Smooth muscle cell (in vitro differentiated cells): ENCODE data around the gene EGFR. TPM values are rescaled to one million over a fixed set of nuclear protein-coding genes. Genes with fewer than 3 reads are reported as not detected.
A peak's percentile ranks its signal among the peaks of the same experiment; 100 is the strongest.

Source experiments
- DNase-seq: peaks from one replicate; lab custom pipeline; 2025; ENCODE audit not compliant: unreplicated experiment; lab: John Stamatoyannopoulos, UW
- H2AFZ ChIP-seq: fragments of 200-600 bp; sonication (generic); 2 replicates; pipeline ENCODE4 v1.6.0; 2016; ENCODE audit warnings: antibody characterized with exemption, low read depth, mild to moderate bottlenecking
- H3F3A ChIP-seq: fragments of 200-600 bp; sonication (generic); 2 replicates; pipeline ENCODE4 v1.6.0; 2017; ENCODE audit warnings: antibody characterized with exemption, low read depth
- H3K27ac ChIP-seq: fragments of 200-600 bp; sonication (generic); 2 replicates; pipeline ENCODE4 v1.5.1; 2016; ENCODE audit warnings: low read depth, mild to moderate bottlenecking
- H3K27me3 ChIP-seq: fragments of 200-600 bp; sonication (generic); 2 replicates; pipeline ENCODE4 v1.6.1; 2016; ENCODE audit warnings: low read depth, mild to moderate bottlenecking
- H3K36me3 ChIP-seq: fragments of 200-600 bp; sonication (generic); 2 replicates; pipeline ENCODE4 v1.5.1; 2016; ENCODE audit warnings: low read depth
- H3K4me1 ChIP-seq: fragments of 200-600 bp; sonication (generic); 2 replicates; pipeline ENCODE4 v1.5.1; 2016; ENCODE audit warnings: low read depth
- H3K4me2 ChIP-seq: fragments of 200-600 bp; sonication (generic); 2 replicates; pipeline ENCODE4 v1.6.0; 2016; ENCODE audit warnings: mild to moderate bottlenecking
- H3K4me3 ChIP-seq: fragments of 200-600 bp; sonication (generic); 2 replicates; pipeline ENCODE4 v1.5.1; 2016; ENCODE audit warnings: mild to moderate bottlenecking
- H3K79me2 ChIP-seq: fragments of 200-600 bp; sonication (generic); 2 replicates; pipeline ENCODE4 v1.6.0; 2016; ENCODE audit warnings: low read depth, mild to moderate bottlenecking
- H3K9ac ChIP-seq: fragments of 200-600 bp; sonication (generic); 2 replicates; pipeline ENCODE4 v1.6.0; 2016; ENCODE audit warnings: low read depth
- H3K9me3 ChIP-seq: fragments of 200-600 bp; sonication (generic); replicated peaks from 2 replicates; pipeline ENCODE4 v1.5.1; 2016; ENCODE audit warnings: low read depth
- H4K20me1 ChIP-seq: fragments of 200-600 bp; sonication (generic); 2 replicates; pipeline ENCODE4 v1.6.0; 2016; ENCODE audit warnings: low read depth
- CTCF ChIP-seq: fragments of 200-600 bp; sonication (generic); IDR thresholded peaks from 2 replicates; pipeline ENCODE4 v1.5.1; 2017; ENCODE audit warnings: borderline replicate concordance, mild to moderate bottlenecking, antibody characterized with exemption; ENCODE audit not compliant: insufficient read depth, poor library complexity, severe bottlenecking
- WGBS: methylation state at CpG from one replicate; pipeline ENCODE4 v1.1.7; 2016; ENCODE audit warnings: low lambda C conversion rate; 5-methylcytosine and 5-hydroxymethylcytosine counted together
- polyA plus RNA-seq: library from polyadenylated mRNA; unstranded; fragments of >200 nt; fragmentation: Nextera tagmentation; extraction: Ambion mirVana; gene quantifications from 2 replicates; pipeline ENCODE4 v1.2.1, GENCODE V29; 2016
- total RNA-seq: library from RNA; depleted of rRNA; stranded (reverse); fragments of >200 nt; gene quantifications from 2 replicates; pipeline ENCODE4 v1.2.3, GENCODE V29; 2014

The EGFR gene
- total and polyA plus RNA-seq, 2 experiments from 2014 or later = 9.0 to 31.1 TPM

GRCh38 chr7:55154096-55154495 lies 135.3 kb downstream of the EGFR start:
- Histone ChIP-seq H3K4me1 (peaks cover 8% of the 10 kb centered on the region), H2AFZ (no peak overlapping the region), H3K9ac (no peak overlapping the region), H3K79me2 (no peaks in the 10 kb centered on the region), H3K36me3 (no peaks in the 10 kb centered on the region), H3K4me2 (no peak overlapping the region), H3K27me3 (no peaks in the 10 kb centered on the region), H3K4me3 (no peak overlapping the region), H4K20me1 (peaks cover 7% of the 10 kb centered on the region), H3K9me3 (no peaks in the 10 kb centered on the region), H3K27ac (no peak overlapping the region), H3F3A (peaks cover 11% of the 10 kb centered on the region)
- 94% methylated on average over 10 of the region's 10 CpGs for WGBS
- no peak for DNase-seq
- TF ChIP-seq CTCF = no peak

- 97% methylated on average over 24 of the region's 24 CpGs for WGBS
- TF ChIP-seq CTCF = no peak
- Histone ChIP-seq H2AFZ (no peak overlapping the region), H3K9me3 (no peaks in the 10 kb centered on the region), H4K20me1 (peaks cover 7% of the 10 kb centered on the region), H3K27ac (peak overlapping the region; percentile 89), H3K9ac (no peak overlapping the region), H3K4me3 (no peak overlapping the region), H3K4me1 (peaks cover 8% of the 10 kb centered on the region), H3F3A (peaks cover 24% of the 10 kb centered on the region), H3K79me2 (no peaks in the 10 kb centered on the region), H3K4me2 (no peak overlapping the region), H3K27me3 (no peaks in the 10 kb centered on the region), H3K36me3 (no peaks in the 10 kb centered on the region)
- DNase-seq = no peak
Measured at GRCh38 chr7:55155351-55156117, 136.7 kb downstream of the EGFR start.

GRCh38 chr7:55156919-55157763 lies 138.3 kb downstream of the EGFR start:
- no peaks in the 10 kb centered on the region for H3K9me3 ChIP-seq
- no peaks in the 10 kb centered on the region for H3K79me2 ChIP-seq
- peak overlapping the region; percentile 45 for H3K9ac ChIP-seq
- no peaks in the 10 kb centered on the region for H3K36me3 ChIP-seq
- peaks cover 7% of the 10 kb centered on the region for H4K20me1 ChIP-seq
- no peak overlapping the region for H2AFZ ChIP-seq
- no peak for DNase-seq
- peak overlapping the region; percentile 89 for H3K27ac ChIP-seq
- WGBS = 35% methylated on average over 30 of the region's 30 CpGs
- H3K4me1 ChIP-seq = peaks cover 8% of the 10 kb centered on the region
- H3F3A ChIP-seq = peaks cover 29% of the 10 kb centered on the region
- H3K4me3 ChIP-seq = no peak overlapping the region
- H3K27me3 ChIP-seq = no peaks in the 10 kb centered on the region
- H3K4me2 ChIP-seq = peak overlapping the region; percentile 78
- no peak for TF ChIP-seq CTCF
